GM23338 (cell line): ENCODE data around the gene ADGRL1. TPM values are rescaled to one million over a fixed set of nuclear protein-coding genes. Genes with fewer than 3 reads are reported as not detected.

Experiments
- ATAC-seq: fragments of 200-7000 bp; cut with Tn5 transposase; 3 replicates; pipeline ENCODE4 v1.9.1; 2020
- DNase-seq: peaks from one replicate; pipeline ENCODE4 v3.0.0-alpha.2; 2015; ENCODE audit warnings: low spot score
- H2AFZ ChIP-seq: fragments of 200-600 bp; sonication (generic); 2 replicates; pipeline ENCODE4 v1.8.0; 2016; ENCODE audit warnings: antibody characterized with exemption, mild to moderate bottlenecking, moderate library complexity
- H3F3A ChIP-seq: fragments of 200-600 bp; sonication (generic); replicated peaks from 2 replicates; pipeline ENCODE4 v1.8.0; 2017; ENCODE audit warnings: antibody characterized with exemption, mixed run types, low read depth
- H3K27ac ChIP-seq: fragments of 200-600 bp; sonication (generic); 2 replicates; pipeline ENCODE4 v1.6.1; 2016; ENCODE audit warnings: low read depth
- H3K27me3 ChIP-seq: fragments of 200-600 bp; sonication (generic); 2 replicates; pipeline ENCODE4 v1.8.0; 2016; ENCODE audit warnings: mild to moderate bottlenecking, mixed run types, moderate library complexity; ENCODE audit not compliant: insufficient read depth
- H3K36me3 ChIP-seq: fragments of 200-600 bp; sonication (generic); 2 replicates; pipeline ENCODE4 v1.8.0; 2016; ENCODE audit warnings: mild to moderate bottlenecking; ENCODE audit not compliant: insufficient read depth
- H3K4me1 ChIP-seq: fragments of 200-600 bp; sonication (generic); 2 replicates; pipeline ENCODE4 v1.8.0; 2016; ENCODE audit warnings: mild to moderate bottlenecking, moderate library complexity; ENCODE audit not compliant: insufficient read depth
- H3K4me2 ChIP-seq: fragments of 200-600 bp; sonication (generic); 2 replicates; pipeline ENCODE4 v1.7.1; 2017; ENCODE audit warnings: mixed run types
- H3K4me3 ChIP-seq: fragments of 200-600 bp; sonication (generic); 2 replicates; pipeline ENCODE4 v1.6.1; 2016; ENCODE audit warnings: mixed run types
- H3K79me2 ChIP-seq: fragments of 200-600 bp; sonication (generic); replicated peaks from 2 replicates; pipeline ENCODE4 v1.8.0; 2017; ENCODE audit warnings: mild to moderate bottlenecking; ENCODE audit not compliant: insufficient read depth
- H3K9me2 ChIP-seq: fragments of 200-600 bp; sonication (generic); 2 replicates; pipeline ENCODE4 v1.8.0; 2017; ENCODE audit not compliant: insufficient read depth
- H4K20me1 ChIP-seq: fragments of 200-600 bp; sonication (generic); replicated peaks from 2 replicates; pipeline ENCODE4 v1.8.0; 2017; ENCODE audit warnings: mild to moderate bottlenecking; ENCODE audit not compliant: insufficient read depth
- H3K27ac Mint-ChIP-seq: 2 replicates; pipeline ENCODE4 v1.8.0; 2020; ENCODE audit warnings: inconsistent platforms, mild to moderate bottlenecking, moderate library complexity, mixed read lengths
- H3K27me3 Mint-ChIP-seq: 3 replicates; pipeline ENCODE4 v1.8.0; 2022; ENCODE audit warnings: low read depth, mild to moderate bottlenecking, moderate library complexity, mixed read lengths, inconsistent platforms; ENCODE audit not compliant: insufficient read depth, poor library complexity
- H3K36me3 Mint-ChIP-seq: 3 replicates; pipeline ENCODE4 v1.8.0; 2021; ENCODE audit warnings: low read depth, mild to moderate bottlenecking, inconsistent platforms, moderate library complexity, mixed read lengths
- H3K4me1 Mint-ChIP-seq: 3 replicates; pipeline ENCODE4 v1.8.0; 2020; ENCODE audit warnings: mild to moderate bottlenecking, inconsistent platforms, mixed read lengths
- H3K4me3 Mint-ChIP-seq: 3 replicates; pipeline ENCODE4 v1.8.0; 2021; ENCODE audit warnings: moderate library complexity, mild to moderate bottlenecking, inconsistent platforms, mixed read lengths
- H3K9me3 Mint-ChIP-seq: 3 replicates; pipeline ENCODE4 v1.8.0; 2020; ENCODE audit warnings: moderate library complexity, mild to moderate bottlenecking, inconsistent platforms, mixed read lengths
- CREB1 ChIP-seq: fragments of 250-450 bp; sonication (Bioruptor Pico); IDR thresholded peaks from 2 replicates; pipeline ENCODE4 v1.5.0; 2020; ENCODE audit warnings: low read depth, mild to moderate bottlenecking, moderate library complexity
- CTCF ChIP-seq, 2 experiments: fragments of 200-600 bp in 1 of 2; sonication (generic) in 1 of 2; conservative IDR thresholded peaks; 2 replicates each; pipeline versions ENCODE4 v1.5.1 to v1.6.1; 2016 to 2017; ENCODE audit warnings: antibody characterized with exemption in 2 of 2, low read depth in 2 of 2, mild to moderate bottlenecking in 2 of 2, moderate library complexity in 1 of 2
- ETS1 ChIP-seq: IDR thresholded peaks from 2 replicates; pipeline ENCODE4 v1.6.1; 2016; ENCODE audit warnings: antibody characterized with exemption
- JUNB ChIP-seq: IDR thresholded peaks from one replicate; pipeline ENCODE4 v1.6.1; 2016; ENCODE audit warnings: antibody characterized with exemption; ENCODE audit not compliant: unreplicated experiment
- NANOG ChIP-seq: IDR thresholded peaks from 2 replicates; pipeline ENCODE4 v1.6.1; 2016; ENCODE audit warnings: antibody characterized with exemption, borderline replicate concordance
- POLR2AphosphoS5 ChIP-seq: IDR thresholded peaks from 2 replicates; pipeline ENCODE4 v1.6.1; 2016; ENCODE audit warnings: antibody characterized with exemption, low read depth
- REST ChIP-seq: IDR thresholded peaks from one replicate; pipeline ENCODE4 v1.6.1; 2018; ENCODE audit warnings: antibody characterized with exemption; ENCODE audit not compliant: unreplicated experiment
- STAT1 ChIP-seq: IDR thresholded peaks from one replicate; pipeline ENCODE4 v1.6.1; 2016; ENCODE audit warnings: antibody characterized with exemption; ENCODE audit not compliant: unreplicated experiment
- ZNF114 ChIP-seq: fragments of 250-450 bp; sonication (Bioruptor Pico); IDR thresholded peaks from 2 replicates; pipeline ENCODE4 v1.5.0; 2020; ENCODE audit warnings: mild to moderate bottlenecking, moderate library complexity
- polyA plus RNA-seq: library from polyadenylated mRNA; unstranded; fragments of >200 nt; fragmentation: Nextera tagmentation; extraction: Ambion mirVana; gene quantifications from 2 replicates; pipeline ENCODE4 v1.2.1, GENCODE V29; 2016
- total RNA-seq: library from RNA; depleted of rRNA; stranded (reverse); fragments of >200 nt; shearing (Covaris generic); gene quantifications from 2 replicates; pipeline ENCODE4 v1.2.3, GENCODE V29; 2014

Gene ADGRL1
- total and polyA plus RNA-seq, 2 experiments from 2014 or later = 20.6 to 100 TPM

- Histone ChIP-seq H3K27me3 (no peaks in the 10 kb centered on the region), H2AFZ (no peak overlapping the region), H3K9me2 (no peaks in the 10 kb centered on the region), H4K20me1 (peaks cover 3% of the 10 kb centered on the region), H3K4me1 (no peaks in the 10 kb centered on the region), H3K27ac (no peak overlapping the region), H3K36me3 (peaks cover 20% of the 10 kb centered on the region), H3K79me2 (no peaks in the 10 kb centered on the region), H3K4me3 (no peak overlapping the region), H3K4me2 (no peak overlapping the region), H3F3A (no peaks in the 10 kb centered on the region)
- TF ChIP-seq CTCF (conservative IDR thresholded peaks at IDR 0.05; ENCODE audit: low read depth in 2 of 2) = no peak
- TF ChIP-seq JUNB = no peak
- TF ChIP-seq ETS1 = no peak
- TF ChIP-seq POLR2AphosphoS5 = no peak
- TF ChIP-seq CREB1 = no peak
- TF ChIP-seq STAT1 = no peak
- no peak for TF ChIP-seq NANOG
- no peak for TF ChIP-seq REST
- ATAC-seq = no peak
- Mint-ChIP-seq H3K36me3 (peaks cover 51% of the 10 kb centered on the region), H3K4me3 (no peak overlapping the region), H3K4me1 (peaks cover 3% of the 10 kb centered on the region), H3K9me3 (no peaks in the 10 kb centered on the region), H3K27me3 (peaks cover 5% of the 10 kb centered on the region), H3K27ac (no peak overlapping the region)
- no peak for DNase-seq
Measured at GRCh38 chr19:14177496-14178074, 28.4 kb downstream of the ADGRL1 start.

- DNase-seq = no peak
- TF ChIP-seq ZNF114 (CRISPR knock-in tag) = no peak
- Histone ChIP-seq H3K4me2 (no peak overlapping the region), H3K27ac (no peak overlapping the region), H3K4me3 (no peak overlapping the region), H3K4me1 (no peaks in the 10 kb centered on the region), H3K9me2 (no peaks in the 10 kb centered on the region), H3K36me3 (peaks cover 27% of the 10 kb centered on the region), H3K79me2 (no peaks in the 10 kb centered on the region), H3F3A (no peaks in the 10 kb centered on the region), H3K27me3 (no peaks in the 10 kb centered on the region), H2AFZ (no peak overlapping the region), H4K20me1 (peaks cover 3% of the 10 kb centered on the region; the same call in 1 of the 2 replicates)
- ATAC-seq = no peak
- peaks cover 70% of the 10 kb centered on the region for H3K36me3 Mint-ChIP-seq
- H3K4me3 Mint-ChIP-seq = no peak overlapping the region; the same call in 2 of the 3 replicates
- H3K4me1 Mint-ChIP-seq = peaks cover 3% of the 10 kb centered on the region
- H3K9me3 Mint-ChIP-seq = no peaks in the 10 kb centered on the region
- H3K27me3 Mint-ChIP-seq = peaks cover 10% of the 10 kb centered on the region
- no peak overlapping the region for H3K27ac Mint-ChIP-seq
Measured at GRCh38 chr19:14175351-14175792, 30.6 kb downstream of the ADGRL1 start.
